IMR-90 (cell line): Measurements from ENCODE around the gene MAGEA1. TPM values are rescaled to one million over a fixed set of nuclear protein-coding genes. Genes with fewer than 3 reads are reported as not detected.

ENCODE experiments used
- ATAC-seq: fragments of 200-7000 bp; cut with Tn5 transposase; 2 replicates; pipeline ENCODE4 v1.9.1; 2020; ENCODE audit warnings: low read depth, mild to moderate bottlenecking, moderate library complexity
- BruUV-seq: library from RNA; stranded (reverse); fragments of 400-500 nt; replicated peaks from 2 replicates; lab custom pipeline; 2021; lab: Mats Ljungman, UMichigan
- CTCF ChIA-PET: fragments of 300-600 bp; formaldehyde crosslinking; extraction: SDS; loops from one replicate; lab custom pipeline; 2021; ENCODE audit warnings: antibody characterized with exemption; lab: Yijun Ruan, JAX
- POLR2A ChIA-PET: fragments of 300-600 bp; sonication (Branson Sonifier 250); formaldehyde crosslinking; loops from one replicate; lab custom pipeline; 2022; ENCODE audit warnings: antibody characterized with exemption; ENCODE audit not compliant: unreplicated experiment; lab: Charles Lee
- DNase-seq: peaks from one replicate; pipeline ENCODE4 v3.0.0; 2013
- H2AFZ ChIP-seq: replicated peaks from 2 replicates; pipeline ENCODE3; 2013; ENCODE audit warnings: low read length, mild to moderate bottlenecking; ENCODE audit not compliant: poor library complexity
- H2AK5ac ChIP-seq: 2 replicates; pipeline ENCODE4 v1.6.1; 2013; ENCODE audit warnings: low read depth, low read length, inconsistent platforms
- H2AK9ac ChIP-seq: replicated peaks from 2 replicates; pipeline ENCODE3; 2013; ENCODE audit warnings: mild to moderate bottlenecking, low read depth, low read length, moderate library complexity; ENCODE audit not compliant: poor library complexity
- H2BK120ac ChIP-seq: 2 replicates; pipeline ENCODE4 v1.6.1; 2013; ENCODE audit warnings: low read depth, low read length, inconsistent platforms
- H2BK15ac ChIP-seq: 3 replicates; pipeline ENCODE4 v1.6.1; 2013; ENCODE audit warnings: low read depth, low read length, inconsistent platforms
- H2BK20ac ChIP-seq: 2 replicates; pipeline ENCODE4 v1.6.1; 2013; ENCODE audit warnings: low read depth, mild to moderate bottlenecking, inconsistent platforms, low read length, moderate library complexity
- H2BK5ac ChIP-seq: 2 replicates; pipeline ENCODE4 v1.6.1; 2013; ENCODE audit warnings: mild to moderate bottlenecking, low read depth, low read length, inconsistent platforms; ENCODE audit not compliant: poor library complexity, severe bottlenecking
- H3K14ac ChIP-seq: replicated peaks from 2 replicates; pipeline ENCODE4 v1.6.1; 2013; ENCODE audit warnings: low read depth, low read length, inconsistent platforms
- H3K18ac ChIP-seq: 2 replicates; pipeline ENCODE4 v1.6.1; 2013; ENCODE audit warnings: low read depth, low read length, control low read depth
- H3K23ac ChIP-seq: 2 replicates; pipeline ENCODE4 v1.6.1; 2013; ENCODE audit warnings: low read depth, low read length, inconsistent platforms
- H3K27ac ChIP-seq: 2 replicates; pipeline ENCODE4 v1.5.1; 2013; ENCODE audit warnings: mild to moderate bottlenecking, control low read depth, low read length; ENCODE audit not compliant: insufficient read depth
- H3K27me3 ChIP-seq: 2 replicates; pipeline ENCODE4 v1.6.1; 2013; ENCODE audit warnings: low read length; ENCODE audit not compliant: control insufficient read depth, insufficient read depth
- H3K36me3 ChIP-seq: 2 replicates; pipeline ENCODE4 v1.6.1; 2013; ENCODE audit warnings: low read length, mixed read lengths; ENCODE audit not compliant: control insufficient read depth, insufficient read depth
- H3K4ac ChIP-seq: 2 replicates; pipeline ENCODE4 v1.6.1; 2013; ENCODE audit warnings: low read depth, low read length, inconsistent platforms
- H3K4me1 ChIP-seq: 2 replicates; pipeline ENCODE4 v1.6.1; 2013; ENCODE audit warnings: low read length, mixed read lengths; ENCODE audit not compliant: control insufficient read depth, insufficient read depth
- H3K4me2 ChIP-seq: 2 replicates; pipeline ENCODE4 v1.6.1; 2013; ENCODE audit warnings: low read depth, mild to moderate bottlenecking, control low read depth, low read length, moderate library complexity
- H3K4me3 ChIP-seq: 2 replicates; pipeline ENCODE4 v1.5.1; 2013; ENCODE audit warnings: low read depth, mild to moderate bottlenecking, control low read depth, low read length, moderate library complexity; ENCODE audit not compliant: insufficient read depth
- H3K56ac ChIP-seq: 2 replicates; pipeline ENCODE4 v1.6.1; 2013; ENCODE audit warnings: low read length, inconsistent platforms; ENCODE audit not compliant: insufficient read depth; ENCODE audit errors: extremely low read depth
- H3K79me1 ChIP-seq, 2 experiments: 2 replicates each; pipeline ENCODE4 v1.6.1; 2013; ENCODE audit warnings: low read length in 2 of 2, inconsistent platforms in 1 of 2, low read depth in 1 of 2
- H3K9ac ChIP-seq: 2 replicates; pipeline ENCODE4 v1.6.1; 2013; ENCODE audit warnings: low read depth, low read length, control low read depth
- H3K9me1 ChIP-seq: 2 replicates; pipeline ENCODE4 v1.6.1; 2013; ENCODE audit warnings: low read length, inconsistent platforms; ENCODE audit not compliant: insufficient read depth
- H3K9me3 ChIP-seq: 2 replicates; pipeline ENCODE4 v1.6.1; 2013; ENCODE audit warnings: low read length; ENCODE audit not compliant: control insufficient read depth, insufficient read depth
- H4K20me1 ChIP-seq: 2 replicates; pipeline ENCODE4 v1.6.1; 2013; ENCODE audit warnings: low read length, inconsistent platforms; ENCODE audit not compliant: insufficient read depth
- H4K5ac ChIP-seq: 2 replicates; pipeline ENCODE4 v1.6.1; 2013; ENCODE audit warnings: mild to moderate bottlenecking, low read depth, low read length, control low read depth
- H4K8ac ChIP-seq, 2 experiments: 2 replicates each; pipeline ENCODE4 v1.6.1; 2013; ENCODE audit warnings: low read depth in 2 of 2, low read length in 2 of 2, control low read depth in 1 of 2, inconsistent platforms in 1 of 2
- H4K91ac ChIP-seq: 2 replicates; pipeline ENCODE4 v1.6.1; 2013; ENCODE audit warnings: low read depth, low read length, inconsistent platforms; ENCODE audit not compliant: insufficient read depth
- BHLHE40 ChIP-seq: fragments of 150-350 bp; IDR thresholded peaks from 2 replicates; pipeline ENCODE4 v1.6.1; 2016; ENCODE audit warnings: mild to moderate bottlenecking, low read depth, low read length
- MXI1 ChIP-seq: IDR thresholded peaks from 2 replicates; pipeline ENCODE4 v1.6.1; 2012; ENCODE audit warnings: low read depth, mild to moderate bottlenecking, low read length, moderate library complexity, borderline replicate concordance
- POLR2A ChIP-seq: IDR thresholded peaks from 2 replicates; pipeline ENCODE4 v1.6.1; 2012; ENCODE audit warnings: mild to moderate bottlenecking, low read depth, low read length
- RCOR1 ChIP-seq: IDR thresholded peaks from 2 replicates; pipeline ENCODE4 v1.6.1; 2012; ENCODE audit warnings: mild to moderate bottlenecking, low read length, improper control_type of control experiment; ENCODE audit not compliant: insufficient replicate concordance
- WGBS, 2 experiments: methylation state at CpG; one replicate each; pipeline versions ENCODE4 v1.1.5 to v1.1.7; 2013; ENCODE audit warnings: missing lambda C conversion rate in 2 of 2; ENCODE audit not compliant: insufficient read length in 1 of 2; ENCODE audit errors: extremely low coverage in 2 of 2; 5-methylcytosine and 5-hydroxymethylcytosine counted together
- dilution Hi-C: fragments of 300-500 bp; cut with HindIII; formaldehyde crosslinking; loops from one replicate; pipeline ENCODE4 v1.14.3; 2018; ENCODE audit warnings: low sequenced_read_pairs; ENCODE audit not compliant: unreplicated experiment
- in situ Hi-C: fragments of 300-500 bp; cut with MboI; formaldehyde crosslinking; loops from 3 replicates; pipeline ENCODE4 v1.14.3; 2019; ENCODE audit warnings: low sequenced_read_pairs, inconsistent platforms, mixed read lengths
- intact Hi-C: fragments of 100-400 bp; cut with micrococcal nuclease; formaldehyde crosslinking; loops from 2 replicates; pipeline ENCODE4 v1.10.0; 2022
- polyA plus RNA-seq, 3 experiments: library from polyadenylated mRNA; depleted of rRNA; stranded (reverse); fragments of >200 nt; gene quantifications; 2 replicates each; pipeline ENCODE4 v1.2.3, GENCODE V29; 2012; ENCODE audit warnings: low replicate concordance in 1 of 3
- total RNA-seq: library from RNA; depleted of rRNA; stranded (reverse); fragments of >200 nt; gene quantifications from 2 replicates; pipeline ENCODE4 v1.2.3, GENCODE V29; 2012

MAGEA1 gene
- total and polyA plus RNA-seq, 2 of the 4 experiments (the other 2 are of a cell fraction), result not detected

GRCh38 chrX:153158319-153158718 is 20.8 kb upstream of the MAGEA1 start:
- dilution Hi-C loops, result no loop called here
- Histone ChIP-seq H3K36me3 (no peaks in the 10 kb centered on the region), H2AFZ (no peak overlapping the region), H3K27me3 (no peaks in the 10 kb centered on the region; the same call in 1 of the 2 replicates), H2BK5ac (no peak overlapping the region), H3K18ac (no peak overlapping the region), H2AK5ac (no peak overlapping the region), H3K9me3 (no peaks in the 10 kb centered on the region), H3K4me1 (no peaks in the 10 kb centered on the region), H3K14ac (no peak overlapping the region), H4K5ac (no peak overlapping the region), H3K9ac (no peak overlapping the region), H3K79me1 (no peaks in the 10 kb centered on the region), H4K91ac (no peak overlapping the region), H2BK20ac (no peak overlapping the region), H4K8ac (no peak overlapping the region), H3K23ac (no peak overlapping the region), H3K4me2 (no peak overlapping the region), H3K4ac (no peak overlapping the region), H2BK15ac (no peak overlapping the region), H2AK9ac (no peak overlapping the region), H4K20me1 (no peaks in the 10 kb centered on the region), H2BK120ac (no peak overlapping the region), H3K56ac (no peak overlapping the region), H3K27ac (no peak overlapping the region), H3K9me1 (no peaks in the 10 kb centered on the region), H3K4me3 (no peak overlapping the region)
- 57 to 88% methylated on average over 1 of the region's 7 CpGs for WGBS, 2 experiments
- ChIA-PET CTCF (no interaction called here), POLR2A (no interaction called here)
- TF ChIP-seq RCOR1 (no peak), POLR2A (no peak), BHLHE40 (no peak), MXI1 (no peak)
- intact Hi-C loops, result no loop called here
- no TSS peak for BruUV-seq
- in situ Hi-C loops, result no loop called here
- no peak for DNase-seq
- ATAC-seq, result no peak
